ENCODE measurements around the gene AFAP1L1. TPM values are rescaled to one million over a fixed set of nuclear protein-coding genes. Genes with fewer than 3 reads are reported as not detected.

AFAP1L1 gene
- total and polyA plus RNA-seq, 2 of the 13 experiments (the other 11 are each of a cell fraction or from before 2014, with no cell fraction given), result 0.38 to 1.0 TPM

DNA sequence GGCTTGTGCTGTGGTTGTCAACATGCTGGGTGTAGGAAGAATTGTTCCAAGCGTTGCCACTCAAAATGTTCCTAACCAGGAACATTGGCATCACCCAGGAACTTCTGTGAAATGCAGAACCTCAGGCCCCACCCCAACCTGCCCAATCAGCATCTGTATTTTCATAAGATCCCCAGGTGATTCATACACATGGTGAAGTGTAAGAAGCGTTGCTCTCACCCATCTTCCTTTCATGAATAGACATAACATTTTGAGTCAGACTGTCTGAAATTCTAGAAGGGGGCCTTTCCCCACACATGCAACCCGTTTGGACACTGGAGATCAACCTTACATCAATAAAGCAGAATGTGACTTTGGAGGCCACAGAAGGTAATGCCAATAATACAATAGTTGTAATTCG, 9.3 kb upstream of the AFAP1L1 start (continued):
- TF ChIP-seq ZFP62 (CRISPR knock-in tag; IDR thresholded peaks at IDR 0.05), result no peak
- TF ChIP-seq ATAD3A (CRISPR knock-in tag; IDR thresholded peaks at IDR 0.05), result no peak

DNA sequence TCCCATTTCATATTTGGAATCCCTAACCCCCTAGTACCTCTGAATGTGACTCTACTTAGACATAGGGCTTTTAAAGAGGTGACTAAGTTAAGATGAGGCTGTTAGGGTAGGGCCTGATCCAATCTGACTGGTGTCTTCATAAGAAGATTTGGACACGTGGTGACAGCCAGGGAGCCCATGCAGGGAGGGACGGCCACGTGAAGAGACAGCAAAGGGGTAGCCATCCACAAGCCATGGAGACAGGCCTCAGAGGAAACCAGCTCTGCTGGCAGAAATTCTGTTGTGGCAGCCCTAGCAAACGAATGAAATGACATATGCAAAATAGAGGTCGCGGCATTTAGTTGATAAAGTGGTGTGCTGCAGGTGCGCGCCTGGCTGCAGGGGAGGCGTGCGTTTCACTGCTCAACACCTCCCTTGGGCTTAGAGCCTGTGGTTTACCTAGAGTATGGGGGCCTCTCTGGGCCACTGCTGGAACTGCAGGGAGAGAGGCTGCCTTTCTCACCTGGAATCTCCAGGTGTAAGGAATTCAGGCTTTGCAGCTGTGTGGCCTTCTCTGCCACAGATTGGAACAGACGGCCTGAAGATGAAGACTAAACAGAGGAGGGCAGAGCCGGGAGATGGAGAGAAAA, 7.1 kb upstream of the AFAP1L1 start:
- peak; percentile 95 for ATAC-seq
- Histone ChIP-seq H4K20me1 (ENCODE audit: insufficient read depth, low read length) (no peaks in the 10 kb centered on the region), H3K4me1 (ENCODE audit: insufficient read depth, low read length) (no peaks in the 10 kb centered on the region), H3K4me3 (replicated peaks in 1 of 3; ENCODE audit: insufficient read depth in 1 of 3, low read depth in 2 of 3, low read length in 3 of 3) (no peak overlapping the region), H3K27me3 (ENCODE audit: control insufficient read depth in 1 of 2, insufficient read depth in 2 of 2, low read length in 2 of 2) (peaks cover 1 to 9% of the 10 kb centered on the region in 2 experiments; a peak in 3 of 5 replicates), H2AFZ (ENCODE audit: low read length) (no peak overlapping the region), H3K36me3 (replicated peaks in 1 of 2; ENCODE audit: control insufficient read depth in 1 of 2, insufficient read depth in 2 of 2, low read length in 2 of 2) (no peaks in the 10 kb centered on the region), H3K27ac (ENCODE audit: extremely low read length, insufficient read depth, low read length) (no peak overlapping the region), H3K4me2 (ENCODE audit: low read depth, low read length) (no peak overlapping the region), H3K9me3 (ENCODE audit: low read length) (peaks cover 13% of the 10 kb centered on the region), H3K9ac (ENCODE audit: insufficient read depth, low read depth, low read length) (no peak overlapping the region), H3K79me2 (ENCODE audit: insufficient read depth, low read length) (no peaks in the 10 kb centered on the region)
- ChIA-PET POLR2A (no interaction called here), CTCF (ENCODE audit: low intra/inter-chr PET ratio, low total read pairs) (interaction anchor here (0.8 to 1.8 kb wide), 2 partner anchors 123 to 139 kb away, joined by 4 to 8 read pairs; partner anchors contain the start of gene ABLIM3)
- TF ChIP-seq, protein P1, sequence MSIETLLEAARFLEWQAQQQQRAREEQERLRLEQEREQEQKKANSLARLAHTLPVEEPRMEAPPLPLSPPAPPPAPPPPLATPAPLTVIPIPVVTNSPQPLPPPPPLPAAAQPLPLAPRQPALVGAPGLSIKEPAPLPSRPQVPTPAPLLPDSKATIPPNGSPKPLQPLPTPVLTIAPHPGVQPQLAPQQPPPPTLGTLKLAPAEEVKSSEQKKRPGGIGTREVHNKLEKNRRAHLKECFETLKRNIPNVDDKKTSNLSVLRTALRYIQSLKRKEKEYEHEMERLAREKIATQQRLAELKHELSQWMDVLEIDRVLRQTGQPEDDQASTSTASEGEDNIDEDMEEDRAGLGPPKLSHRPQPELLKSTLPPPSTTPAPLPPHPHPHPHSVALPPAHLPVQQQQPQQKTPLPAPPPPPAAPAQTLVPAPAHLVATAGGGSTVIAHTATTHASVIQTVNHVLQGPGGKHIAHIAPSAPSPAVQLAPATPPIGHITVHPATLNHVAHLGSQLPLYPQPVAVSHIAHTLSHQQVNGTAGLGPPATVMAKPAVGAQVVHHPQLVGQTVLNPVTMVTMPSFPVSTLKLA (IDR thresholded peaks at IDR 0.05), result peak; percentile 66
- no peak for TF ChIP-seq TBX2 (CRISPR knock-in tag; IDR thresholded peaks at IDR 0.05; ENCODE audit: borderline replicate concordance)
- TF ChIP-seq, protein P2, sequence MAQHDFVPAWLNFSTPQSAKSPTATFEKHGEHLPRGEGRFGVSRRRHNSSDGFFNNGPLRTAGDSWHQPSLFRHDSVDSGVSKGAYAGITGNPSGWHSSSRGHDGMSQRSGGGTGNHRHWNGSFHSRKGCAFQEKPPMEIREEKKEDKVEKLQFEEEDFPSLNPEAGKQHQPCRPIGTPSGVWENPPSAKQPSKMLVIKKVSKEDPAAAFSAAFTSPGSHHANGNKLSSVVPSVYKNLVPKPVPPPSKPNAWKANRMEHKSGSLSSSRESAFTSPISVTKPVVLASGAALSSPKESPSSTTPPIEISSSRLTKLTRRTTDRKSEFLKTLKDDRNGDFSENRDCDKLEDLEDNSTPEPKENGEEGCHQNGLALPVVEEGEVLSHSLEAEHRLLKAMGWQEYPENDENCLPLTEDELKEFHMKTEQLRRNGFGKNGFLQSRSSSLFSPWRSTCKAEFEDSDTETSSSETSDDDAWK (CRISPR knock-in tag; IDR thresholded peaks at IDR 0.05), result no peak
- TF ChIP-seq RAD21 (CRISPR knock-in tag; IDR thresholded peaks at IDR 0.05), result 0 out of 2 replicates have a peak, but pooled peaks have one; percentile 34
- TF ChIP-seq SMC3 (IDR thresholded peaks at IDR 0.05; ENCODE audit: low read length), result peak; percentile 54; the same call in 1 of the 2 replicates
- TF ChIP-seq PHF5A (CRISPR knock-in tag; IDR thresholded peaks at IDR 0.05; ENCODE audit: low read depth, unreplicated experiment), result no peak
- TF ChIP-seq PHB2 (IDR thresholded peaks at IDR 0.05; ENCODE audit: partially characterized antibody), result no peak
- peak; percentile 73 for TF ChIP-seq STAG1 (CRISPR knock-in tag; IDR thresholded peaks at IDR 0.05)
- TF ChIP-seq HCFC1 (IDR thresholded peaks at IDR 0.05; ENCODE audit: low read depth, low read length), result 0 out of 2 replicates have a peak, but pooled peaks have one; percentile 6
- TF ChIP-seq, protein P3, sequence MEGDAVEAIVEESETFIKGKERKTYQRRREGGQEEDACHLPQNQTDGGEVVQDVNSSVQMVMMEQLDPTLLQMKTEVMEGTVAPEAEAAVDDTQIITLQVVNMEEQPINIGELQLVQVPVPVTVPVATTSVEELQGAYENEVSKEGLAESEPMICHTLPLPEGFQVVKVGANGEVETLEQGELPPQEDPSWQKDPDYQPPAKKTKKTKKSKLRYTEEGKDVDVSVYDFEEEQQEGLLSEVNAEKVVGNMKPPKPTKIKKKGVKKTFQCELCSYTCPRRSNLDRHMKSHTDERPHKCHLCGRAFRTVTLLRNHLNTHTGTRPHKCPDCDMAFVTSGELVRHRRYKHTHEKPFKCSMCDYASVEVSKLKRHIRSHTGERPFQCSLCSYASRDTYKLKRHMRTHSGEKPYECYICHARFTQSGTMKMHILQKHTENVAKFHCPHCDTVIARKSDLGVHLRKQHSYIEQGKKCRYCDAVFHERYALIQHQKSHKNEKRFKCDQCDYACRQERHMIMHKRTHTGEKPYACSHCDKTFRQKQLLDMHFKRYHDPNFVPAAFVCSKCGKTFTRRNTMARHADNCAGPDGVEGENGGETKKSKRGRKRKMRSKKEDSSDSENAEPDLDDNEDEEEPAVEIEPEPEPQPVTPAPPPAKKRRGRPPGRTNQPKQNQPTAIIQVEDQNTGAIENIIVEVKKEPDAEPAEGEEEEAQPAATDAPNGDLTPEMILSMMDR (CRISPR knock-in tag; IDR thresholded peaks at IDR 0.05), result peak; percentile 82
- in situ Hi-C loops (cut with HindIII; ENCODE audit: extremely low pct_ligation_motif_present, low pct_unique_long_range_greater_than_20kb), result loop anchor here (10.0 kb wide), 1 partner anchor 530 kb away; no protein-coding TSS in a partner anchor
- WGBS (ENCODE audit: low lambda C conversion rate), result 12% methylated on average over 7 of the region's 12 CpGs
- DNase-seq (ENCODE audit: low spot score), result peak; percentile 21
- intact Hi-C loops (cut with micrococcal nuclease; ENCODE audit: unreplicated experiment), result loop anchor here (1.0 to 10.0 kb wide), 4 partner anchors 122 to 532 kb away; partner anchors contain the start of genes ABLIM3 and ADRB2
- BruUV-seq (replicated peaks), result no TSS peak
- FAIRE-seq, result no peak

All from HepG2 (cell line).